Measurements from ENCODE around the gene EHMT1. TPM values are rescaled to one million over a fixed set of nuclear protein-coding genes. Genes with fewer than 3 reads are reported as not detected.

The EHMT1 gene
- total and polyA plus RNA-seq, 2 of the 8 experiments (the other 6 are each of a cell fraction or from before 2014, with no cell fraction given), result 95.7 to 163 TPM

DNA sequence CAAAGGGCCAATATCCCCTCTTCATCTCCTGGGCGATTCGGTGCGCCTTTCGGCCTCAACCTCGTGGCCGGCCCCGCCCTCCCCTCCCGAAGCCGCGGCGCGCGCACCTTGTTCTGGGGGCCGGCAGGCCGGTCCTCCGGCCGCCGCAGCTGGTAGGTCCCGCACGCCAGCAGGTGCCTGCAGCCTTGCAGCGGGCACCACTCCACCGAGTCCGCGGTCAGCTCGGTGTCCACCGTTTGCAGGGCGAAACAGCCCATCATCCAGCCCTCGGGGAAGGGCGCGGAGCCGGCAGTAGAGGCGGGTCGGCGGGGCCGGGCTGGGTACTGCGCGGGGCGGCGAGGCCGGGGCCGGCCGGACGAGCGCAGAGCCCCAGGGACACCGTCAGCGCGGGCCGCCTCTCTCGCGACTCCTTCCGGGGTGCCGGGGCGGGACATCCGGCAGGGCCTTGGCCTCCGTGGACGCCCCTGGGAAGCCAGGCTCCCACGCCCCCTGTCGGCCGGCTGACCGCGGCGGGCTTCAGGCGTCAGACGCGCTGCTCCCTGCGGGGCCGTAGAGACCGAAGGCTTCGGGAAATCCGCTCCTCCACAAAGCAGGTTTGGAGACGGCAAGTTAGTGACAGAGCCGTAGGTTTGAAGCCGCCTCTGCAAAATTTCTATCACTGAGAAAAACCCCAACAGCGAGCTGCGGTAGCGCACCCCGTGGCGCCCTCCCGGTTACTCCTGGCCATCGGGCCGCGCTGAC lies 40.1 kb upstream of the EHMT1 start, which contains the start of gene DPH7 (continued):
- TF ChIP-seq CEBPB (IDR thresholded peaks at IDR 0.05; ENCODE audit: low read depth, low read length) (no peak), RFX5 (IDR thresholded peaks at IDR 0.05; ENCODE audit: borderline replicate concordance, low read depth, low read length) (no peak), POU5F1 (IDR thresholded peaks at IDR 0.05; ENCODE audit: low read depth, low read length) (no peak), ASH2L (IDR thresholded peaks at IDR 0.05; ENCODE audit: low read length) (peak; percentile 86), SIX5 (IDR thresholded peaks at IDR 0.05; ENCODE audit: low read depth, low read length) (no peak), CBX8 (IDR thresholded peaks at IDR 0.05; ENCODE audit: borderline replicate concordance, low read depth, low read length) (no peak), SP2 (IDR thresholded peaks at IDR 0.05; ENCODE audit: low read length) (peak; percentile 37; the same call in 1 of the 2 replicates), BCL11A (IDR thresholded peaks at IDR 0.05; ENCODE audit: low read depth in 2 of 2, low read length in 2 of 2) (no peak), SP4 (IDR thresholded peaks at IDR 0.05; ENCODE audit: low read length) (no peak), HDAC2 (IDR thresholded peaks at IDR 0.05; ENCODE audit: borderline replicate concordance in 1 of 2, low read depth in 2 of 2, low read length in 2 of 2) (no peak), CREB1 (IDR thresholded peaks at IDR 0.05) (peak; percentile 75), RBBP5 (IDR thresholded peaks at IDR 0.05; ENCODE audit: borderline replicate concordance, low read depth, low read length) (no peak; the same call in 1 of the 2 replicates), EP300 (IDR thresholded peaks at IDR 0.05; ENCODE audit: borderline replicate concordance in 1 of 2, low read depth in 2 of 2, low read length in 2 of 2) (0 out of 3 replicates have a peak, but pooled peaks of 1 of the 2 experiments have one; percentile 37), GABPA (IDR thresholded peaks at IDR 0.05; ENCODE audit: borderline replicate concordance, insufficient read depth, low read length) (peak; percentile 97), EGR1 (IDR thresholded peaks at IDR 0.05; ENCODE audit: borderline replicate concordance, low read depth, low read length) (no peak), KDM1A (IDR thresholded peaks at IDR 0.05; ENCODE audit: borderline replicate concordance, low read length) (no peak), POLR2AphosphoS5 (IDR thresholded peaks at IDR 0.05; ENCODE audit: low read depth, low read length) (no peak; the same call in 1 of the 2 replicates), EZH2 (IDR thresholded peaks at IDR 0.05; ENCODE audit: low read depth, low read length, severe bottlenecking) (no peak)
- TF ChIP-seq, protein P1, sequence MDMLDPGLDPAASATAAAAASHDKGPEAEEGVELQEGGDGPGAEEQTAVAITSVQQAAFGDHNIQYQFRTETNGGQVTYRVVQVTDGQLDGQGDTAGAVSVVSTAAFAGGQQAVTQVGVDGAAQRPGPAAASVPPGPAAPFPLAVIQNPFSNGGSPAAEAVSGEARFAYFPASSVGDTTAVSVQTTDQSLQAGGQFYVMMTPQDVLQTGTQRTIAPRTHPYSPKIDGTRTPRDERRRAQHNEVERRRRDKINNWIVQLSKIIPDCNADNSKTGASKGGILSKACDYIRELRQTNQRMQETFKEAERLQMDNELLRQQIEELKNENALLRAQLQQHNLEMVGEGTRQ (IDR thresholded peaks at IDR 0.05; ENCODE audit: low read length), result no peak
- TF ChIP-seq, protein P2, sequence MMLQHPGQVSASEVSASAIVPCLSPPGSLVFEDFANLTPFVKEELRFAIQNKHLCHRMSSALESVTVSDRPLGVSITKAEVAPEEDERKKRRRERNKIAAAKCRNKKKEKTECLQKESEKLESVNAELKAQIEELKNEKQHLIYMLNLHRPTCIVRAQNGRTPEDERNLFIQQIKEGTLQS (IDR thresholded peaks at IDR 0.05; ENCODE audit: insufficient read depth, low read depth, low read length), result 0 out of 2 replicates have a peak, but pooled peaks have one; percentile 8
- TF ChIP-seq, protein P3, sequence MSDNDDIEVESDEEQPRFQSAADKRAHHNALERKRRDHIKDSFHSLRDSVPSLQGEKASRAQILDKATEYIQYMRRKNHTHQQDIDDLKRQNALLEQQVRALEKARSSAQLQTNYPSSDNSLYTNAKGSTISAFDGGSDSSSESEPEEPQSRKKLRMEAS (IDR thresholded peaks at IDR 0.05), result peak; percentile 52; the same call in 1 of the 2 replicates

Measured in H1 (cell line).